GM19193 (cell line): ENCODE measurements around the gene PRKAG3.

ENCODE experiments used
- POLR2A ChIP-seq: IDR thresholded peaks from 4 replicates; pipeline ENCODE4 v1.6.1; 2011; ENCODE audit not compliant: insufficient read depth, insufficient read length; ENCODE audit errors: extremely low read depth

Gene PRKAG3

DNA sequence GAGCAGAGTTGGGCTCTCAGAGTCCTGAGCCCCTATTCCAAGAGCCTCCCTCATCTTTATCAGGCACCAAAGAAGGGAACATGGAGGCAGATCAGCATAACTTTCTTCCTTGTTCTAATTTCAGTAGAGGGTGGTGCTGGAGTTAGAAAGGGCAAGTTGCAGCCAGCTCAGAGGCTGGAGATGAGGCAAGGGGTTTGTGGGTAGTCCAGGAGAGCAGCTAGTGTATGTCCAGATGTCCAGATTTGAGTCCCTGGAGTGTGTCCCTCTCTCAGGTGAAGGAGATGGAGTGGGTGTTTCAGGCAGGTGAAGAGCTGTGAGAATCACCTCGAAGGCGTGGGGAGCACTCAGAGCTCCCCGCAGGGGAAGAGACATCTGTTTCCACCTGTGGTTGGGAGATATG is 478 bp upstream of the PRKAG3 start:
- TF ChIP-seq POLR2A, result no peak

DNA sequence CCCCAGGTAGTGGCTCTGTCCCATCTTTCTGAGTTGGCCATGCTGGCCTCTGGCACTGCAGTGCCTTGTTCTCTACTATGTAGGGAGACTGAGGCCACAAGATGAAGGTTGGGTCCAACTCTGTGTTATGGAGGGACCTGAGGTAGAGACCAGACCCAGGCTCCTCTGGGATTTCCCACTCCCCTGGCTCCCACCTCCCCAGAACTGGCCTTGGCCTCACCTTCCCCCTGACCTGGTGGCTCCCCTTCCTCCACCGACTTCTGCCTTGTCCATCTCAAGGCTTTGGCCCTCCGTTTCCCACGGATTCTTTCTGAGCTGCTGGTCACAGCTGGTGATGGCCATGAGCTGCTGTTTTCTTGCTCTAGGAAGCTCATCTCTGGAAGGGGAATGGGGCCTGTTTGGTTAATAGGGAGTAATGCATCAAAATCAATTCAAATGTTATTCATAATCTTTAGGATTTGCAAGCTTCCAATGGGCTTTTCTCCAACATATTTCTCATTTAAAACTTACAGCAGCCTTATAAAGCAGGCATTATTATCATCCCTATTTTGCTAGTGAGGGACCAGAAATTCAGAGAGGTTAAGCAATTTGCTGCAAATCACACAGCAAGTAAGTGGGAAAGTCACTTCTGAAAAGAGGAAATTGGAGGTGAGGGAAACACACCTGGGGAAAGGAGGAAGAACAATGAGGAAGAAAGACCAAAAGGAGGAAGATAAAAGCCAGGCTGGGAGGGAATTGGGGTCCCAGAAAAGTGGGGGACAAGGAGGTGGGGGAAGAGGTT is 887 bp downstream of the PRKAG3 start:
- no peak for TF ChIP-seq POLR2A

DNA sequence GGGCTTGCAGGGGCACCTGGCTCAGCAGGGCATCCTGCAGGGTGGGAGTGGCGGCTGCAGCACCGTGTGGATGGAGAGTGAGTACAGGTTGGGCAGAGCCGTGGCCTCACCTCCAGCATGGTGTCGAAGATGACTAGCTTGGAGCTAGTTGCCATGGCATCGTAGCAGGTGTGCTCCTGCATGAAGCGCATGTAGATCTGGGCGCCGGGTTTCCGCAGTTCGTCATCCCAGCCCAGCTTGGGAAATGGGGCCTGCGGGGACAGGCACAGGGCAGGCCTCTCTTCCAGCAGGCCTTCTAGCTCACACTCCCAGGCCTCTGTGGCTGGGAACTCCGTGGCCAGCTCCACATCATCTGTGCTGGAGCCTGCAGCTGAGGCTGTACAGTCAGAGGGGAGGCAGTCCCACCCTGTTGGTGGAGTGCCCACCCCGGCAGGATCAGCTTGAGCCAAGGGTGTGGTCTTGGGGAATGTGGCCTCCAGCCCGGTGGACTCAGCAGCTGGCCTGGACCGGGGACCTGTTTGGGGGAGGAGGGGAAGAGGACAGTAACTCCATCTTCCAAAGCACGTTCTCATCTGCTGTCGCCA is 1.6 kb downstream of the PRKAG3 start:
- TF ChIP-seq POLR2A, result no peak

DNA sequence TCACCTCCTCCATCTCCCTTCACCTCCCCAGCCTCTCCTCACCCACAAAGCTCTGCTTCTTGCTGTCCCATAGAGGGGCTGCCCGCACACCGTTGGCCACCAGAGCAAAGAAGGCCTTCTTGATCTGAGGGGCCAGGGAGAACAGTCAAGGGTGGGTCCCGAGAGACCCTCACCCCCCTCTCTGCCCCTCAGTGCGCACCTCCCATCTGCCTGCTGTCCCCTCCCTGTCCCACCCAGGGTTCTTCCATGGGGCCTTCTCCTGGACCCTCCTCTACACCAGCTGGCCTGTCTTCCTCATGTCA is 3.2 kb downstream of the PRKAG3 start:
- no peak for TF ChIP-seq POLR2A

DNA sequence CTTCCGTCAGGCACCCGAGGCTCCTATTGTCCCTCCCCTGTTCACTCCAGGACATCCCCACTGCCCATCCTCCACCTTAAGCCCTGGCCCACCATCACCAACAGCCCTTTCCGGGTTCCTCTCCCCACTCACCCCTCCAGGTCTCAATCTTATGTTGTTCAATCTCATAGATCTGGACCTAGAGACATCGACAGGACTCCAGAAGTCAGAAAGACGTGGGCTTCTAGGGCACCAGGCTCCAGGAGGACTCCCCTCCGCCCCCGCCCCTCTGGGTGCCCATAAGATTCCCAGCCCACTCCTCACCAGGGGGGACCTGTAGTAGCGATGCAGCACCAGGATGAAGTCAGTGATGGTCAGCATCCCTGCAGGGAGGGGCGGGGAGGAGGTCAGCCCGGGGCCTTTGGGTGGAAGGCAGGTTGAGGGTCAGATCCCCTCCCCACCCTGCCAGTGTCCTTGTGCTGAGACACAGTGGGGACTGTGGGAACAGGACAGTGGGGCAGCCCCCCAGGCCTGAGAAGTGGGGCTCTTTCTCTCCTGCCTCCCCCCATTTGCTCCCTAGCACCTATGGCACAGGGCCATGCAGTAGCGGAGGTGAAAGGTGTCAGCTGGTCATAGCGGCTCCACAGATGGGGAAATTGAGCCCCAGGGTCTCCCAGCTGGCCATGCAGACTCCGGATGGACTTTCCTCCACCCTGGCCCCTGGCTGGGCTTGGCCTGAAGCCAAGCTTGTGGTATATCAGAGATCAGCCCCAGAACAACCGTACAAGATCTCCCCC is 3.7 kb downstream of the PRKAG3 start:
- TF ChIP-seq POLR2A, result no peak

DNA sequence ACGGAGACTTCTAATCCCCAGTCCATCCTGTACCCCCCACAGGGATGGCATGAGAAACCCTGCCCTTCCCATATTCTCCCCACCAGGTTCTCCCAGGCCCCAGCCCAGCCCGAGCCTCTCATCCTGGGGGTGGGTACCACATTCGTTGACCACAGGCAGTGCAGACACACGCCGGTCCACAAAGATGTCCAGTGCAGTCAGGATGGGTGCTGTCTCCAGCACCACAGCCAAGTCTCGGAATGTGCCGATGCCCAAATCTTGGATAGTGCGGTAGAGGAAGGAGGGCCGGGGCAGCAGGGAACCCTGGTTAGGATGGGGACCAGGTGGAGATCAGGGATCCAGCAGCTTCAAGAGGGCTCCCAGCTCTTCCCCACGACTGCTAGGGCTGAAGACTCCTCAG is 4.8 kb downstream of the PRKAG3 start:
- TF ChIP-seq POLR2A, result no peak

DNA sequence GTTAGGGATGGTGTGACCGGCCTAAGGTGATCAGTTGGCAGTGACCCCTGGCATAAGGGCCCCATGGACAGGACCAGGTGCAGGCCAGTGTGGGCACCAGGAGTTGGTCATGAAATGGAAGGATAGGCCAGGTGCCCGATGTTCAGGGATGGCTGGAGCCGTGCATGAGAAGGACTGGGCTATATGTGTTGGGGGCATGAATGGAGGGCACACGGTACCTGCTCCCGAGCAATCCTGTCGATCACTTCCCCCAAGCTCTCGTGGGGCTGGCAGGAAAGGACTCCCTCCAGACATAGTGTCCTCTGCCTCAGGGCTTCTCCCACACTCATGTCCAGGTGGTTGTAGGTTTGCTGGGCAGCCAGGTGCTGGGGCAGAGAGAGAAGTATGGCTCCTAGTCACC is 7.6 kb downstream of the PRKAG3 start:
- no peak for TF ChIP-seq POLR2A

DNA sequence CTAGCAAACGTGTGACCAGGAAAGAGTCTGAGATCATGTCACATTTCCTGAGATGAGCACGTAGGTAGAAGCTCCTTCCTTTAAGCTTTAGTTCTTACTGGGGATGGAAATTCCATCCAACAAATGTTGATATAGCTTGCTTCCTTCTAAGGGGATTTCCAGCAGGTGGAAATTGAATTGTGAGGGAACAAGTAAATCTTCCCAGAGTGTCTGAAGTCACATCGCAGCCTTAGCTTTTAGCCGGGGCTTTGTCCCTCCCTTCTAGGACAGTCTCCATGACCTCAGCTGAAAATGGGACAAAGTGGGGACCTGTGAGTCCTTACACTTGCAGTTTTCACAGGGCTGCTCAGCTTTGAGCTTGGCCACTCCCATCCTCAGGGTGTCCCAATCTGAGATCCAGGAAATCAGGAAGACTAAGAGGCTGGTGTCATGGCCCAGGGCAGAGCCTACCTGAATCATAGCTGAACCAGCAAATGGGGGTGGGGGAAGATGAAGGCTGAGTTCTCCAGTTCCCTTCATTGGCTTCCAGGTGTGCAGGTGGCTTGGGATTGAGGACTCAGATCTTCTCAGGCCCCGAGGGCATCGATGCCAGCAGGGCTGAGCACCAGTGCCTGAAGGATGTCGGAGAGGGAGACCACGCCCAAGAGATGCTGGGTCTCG is 8.3 kb downstream of the PRKAG3 start:
- TF ChIP-seq POLR2A, result no peak

DNA sequence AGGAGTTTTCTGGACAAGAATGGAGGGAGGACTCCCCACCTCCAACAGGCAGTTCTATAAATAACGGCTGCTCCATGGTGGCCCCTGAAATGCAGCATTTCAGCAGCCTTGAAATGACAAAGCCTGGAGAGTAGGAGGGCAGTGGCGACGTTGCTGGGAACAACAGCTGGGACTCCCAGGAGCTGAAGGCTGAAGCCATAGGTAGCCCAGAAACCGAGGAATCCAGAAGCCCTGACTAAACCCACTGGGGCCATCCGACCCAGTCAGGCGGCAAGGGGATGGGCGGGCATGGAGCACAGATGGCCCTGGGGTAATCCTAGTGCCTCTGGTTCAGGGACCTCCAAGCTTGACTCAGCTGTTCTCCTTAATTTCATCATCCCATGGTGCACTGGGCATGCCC is 9.0 kb downstream of the PRKAG3 start:
- TF ChIP-seq POLR2A, result no peak

DNA sequence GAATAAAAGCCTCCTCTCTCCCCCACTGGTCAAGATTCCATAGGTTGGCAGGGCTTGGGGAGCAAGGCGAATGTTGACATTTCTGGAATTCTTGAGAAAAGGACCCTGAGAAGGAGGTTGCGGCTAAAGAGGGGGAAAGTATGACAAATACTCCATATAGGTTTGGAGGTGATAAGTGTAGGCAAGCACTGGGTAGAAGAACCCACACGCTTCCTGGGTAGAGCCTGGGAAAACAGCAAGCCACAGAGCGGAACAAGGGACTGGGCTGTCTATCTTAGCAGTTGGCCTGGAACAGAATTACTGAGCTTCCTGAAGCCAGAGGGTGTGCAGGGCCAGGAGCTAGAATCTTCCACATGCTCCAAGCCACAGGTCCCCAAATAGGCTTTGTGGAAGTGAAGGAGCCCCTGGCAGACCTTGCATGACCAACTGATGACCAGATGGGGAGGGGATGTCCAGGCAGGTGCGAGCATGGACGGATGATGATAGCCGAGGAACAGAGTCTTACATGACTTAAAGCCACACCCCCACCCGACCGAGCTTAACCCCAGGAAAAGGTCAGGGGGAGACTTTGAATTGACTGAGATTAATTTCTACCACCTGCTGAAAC is 9.9 kb downstream of the PRKAG3 start:
- no peak for TF ChIP-seq POLR2A

DNA sequence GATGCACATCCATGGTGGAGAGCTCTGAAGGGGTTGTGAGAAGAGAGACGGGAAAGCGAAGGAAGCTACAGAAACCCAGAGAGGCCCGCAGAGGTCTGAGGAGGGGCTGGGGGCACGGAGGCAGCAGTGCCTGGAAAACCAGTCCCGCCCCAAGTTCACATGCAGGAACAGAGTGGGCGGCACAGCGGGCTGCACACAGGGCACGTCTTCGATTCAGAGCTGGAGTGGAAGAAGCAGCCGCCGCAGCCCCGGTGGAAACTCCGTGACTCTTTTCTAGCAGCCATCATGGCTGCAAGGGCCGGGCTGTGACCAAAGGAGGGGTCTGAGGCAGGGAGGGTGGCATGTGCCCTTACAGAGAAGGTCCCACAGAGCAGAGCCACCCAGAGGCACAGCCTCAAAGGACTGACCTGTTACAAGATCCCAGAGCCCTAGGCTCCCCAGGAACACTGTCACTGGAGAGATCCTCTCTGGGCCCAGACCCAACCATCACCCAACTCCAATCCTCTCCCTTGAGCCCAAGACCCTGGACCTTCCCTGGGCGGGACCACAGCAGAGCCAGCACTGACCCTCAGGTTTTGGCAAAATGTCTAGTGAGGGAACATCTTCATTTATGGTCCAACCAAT is 10.7 kb downstream of the PRKAG3 start:
- no peak for TF ChIP-seq POLR2A

DNA sequence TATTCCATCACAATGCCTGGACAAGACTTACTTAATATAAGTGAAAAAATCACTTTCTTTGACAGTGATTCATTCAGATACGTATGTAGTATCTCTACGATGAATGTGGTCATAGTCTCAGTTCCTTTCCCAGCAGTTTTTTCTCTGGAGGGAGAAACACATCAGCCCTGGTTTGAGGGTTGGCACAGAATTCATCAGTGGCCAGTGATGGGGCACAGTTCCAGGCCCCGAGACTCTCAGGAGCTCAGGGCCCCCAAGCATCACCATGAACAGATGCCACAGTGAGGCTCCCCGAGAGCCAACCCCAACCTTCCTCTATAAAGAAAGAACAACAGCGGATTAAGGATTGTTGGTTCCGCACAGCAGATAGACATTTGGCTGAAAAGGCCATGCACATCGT is 12.5 kb downstream of the PRKAG3 start:
- no peak for TF ChIP-seq POLR2A

DNA sequence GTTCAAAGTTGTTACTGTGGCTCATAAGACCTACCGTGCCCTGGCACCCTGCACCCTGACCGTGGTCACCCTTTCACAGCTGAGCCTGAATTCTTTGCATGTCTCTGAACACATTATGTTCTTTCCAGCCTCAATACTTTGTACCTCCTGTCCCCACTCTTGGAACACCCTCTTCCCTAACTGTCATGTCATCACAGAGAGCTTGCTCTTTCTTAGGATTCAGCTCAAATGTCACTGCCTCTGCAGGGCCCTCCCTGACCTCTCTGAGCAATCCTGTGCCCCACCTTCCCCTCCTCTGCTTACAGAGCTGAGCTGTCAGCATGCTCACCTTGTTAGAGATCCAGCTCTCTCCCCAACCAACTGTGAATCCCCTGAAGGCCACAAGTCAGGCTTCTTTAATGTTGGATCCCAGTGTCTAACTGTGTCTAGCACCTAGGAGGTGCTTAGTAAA is 15.0 kb downstream of the PRKAG3 start:
- no peak for TF ChIP-seq POLR2A

DNA sequence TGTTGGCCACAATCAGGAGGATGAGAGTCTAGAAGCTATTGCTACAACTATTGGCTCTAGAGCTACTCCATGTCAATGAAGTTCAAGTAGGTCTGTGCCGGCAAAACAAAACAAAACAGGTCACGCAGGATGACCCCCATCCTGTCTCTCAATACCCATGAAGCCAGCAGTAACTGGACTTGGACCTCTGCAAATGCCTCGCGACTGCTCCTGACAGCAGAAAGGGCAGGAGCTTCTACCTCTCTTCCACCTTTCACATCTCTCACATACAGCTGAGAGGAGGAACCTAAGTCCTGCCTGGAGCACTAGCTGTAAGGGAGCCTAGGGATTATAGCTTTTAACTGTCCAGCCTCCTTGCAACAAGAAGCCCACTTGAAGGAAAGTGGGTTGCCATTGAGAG is 16.0 kb downstream of the PRKAG3 start:
- TF ChIP-seq POLR2A, result no peak

DNA sequence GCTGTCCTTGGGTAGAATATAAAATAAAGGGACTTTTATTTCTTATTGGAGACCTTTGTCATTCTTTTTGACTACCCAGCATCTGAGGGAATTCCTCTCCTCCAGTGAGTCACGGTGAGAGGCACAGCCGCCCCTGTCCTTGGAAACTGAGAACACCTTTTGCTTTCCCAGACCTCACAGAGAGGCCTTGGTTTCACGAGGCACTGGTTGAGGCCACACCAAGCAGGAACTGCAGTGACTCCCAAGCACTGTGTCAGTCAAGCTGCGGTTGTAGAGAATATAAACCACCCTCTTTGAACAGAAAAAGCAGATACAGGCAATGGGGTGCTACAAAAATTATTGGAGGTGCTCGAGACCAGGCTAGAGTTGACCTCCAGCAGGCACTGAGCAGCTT is 16.4 kb downstream of the PRKAG3 start:
- no peak for TF ChIP-seq POLR2A
